ENCODE results near the gene HDLBP. TPM values are rescaled to one million over a fixed set of nuclear protein-coding genes. Genes with fewer than 3 reads are reported as not detected.

HDLBP gene
- total RNA-seq, 1 donor from 2014 or later, result 464 TPM

DNA sequence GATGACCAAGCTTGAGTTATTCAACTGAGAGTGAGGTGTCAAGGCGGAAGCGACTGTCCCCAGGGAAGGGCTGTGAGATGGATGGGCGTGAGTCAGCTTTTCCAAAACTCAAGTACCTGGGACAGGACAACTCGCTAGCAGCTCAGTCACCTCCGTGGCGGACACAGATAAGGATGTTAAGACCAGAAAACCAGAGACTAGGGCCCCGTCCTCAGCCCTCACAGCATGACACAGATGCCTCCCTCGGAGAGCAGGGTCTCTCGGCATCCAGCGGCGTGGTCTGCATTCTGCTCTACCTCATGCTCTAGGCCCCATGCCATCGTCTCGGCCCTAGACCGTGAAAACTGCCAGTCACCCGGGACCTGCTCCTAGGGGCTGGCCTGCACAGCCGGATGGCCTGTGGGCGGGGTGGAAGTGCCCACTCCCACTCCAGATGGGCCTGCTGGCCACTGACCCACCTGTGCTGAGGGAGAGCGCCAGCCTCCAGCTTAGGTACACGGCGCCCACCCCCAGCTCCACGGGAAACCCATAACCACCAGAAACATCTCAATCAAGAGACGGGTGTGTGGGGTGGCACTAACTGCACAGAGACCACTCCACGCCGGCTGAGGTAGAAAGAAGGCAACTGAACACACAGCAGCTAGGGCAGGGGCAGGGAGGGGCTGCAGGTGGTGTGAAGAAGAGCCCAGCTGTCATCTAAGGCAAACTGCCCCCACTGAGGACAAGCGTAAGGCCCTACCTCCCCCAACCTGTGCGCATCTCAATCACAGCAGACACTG is 87.2 kb downstream of the HDLBP start:
- no peak for DNase-seq (ENCODE audit: low spot score)

DNA sequence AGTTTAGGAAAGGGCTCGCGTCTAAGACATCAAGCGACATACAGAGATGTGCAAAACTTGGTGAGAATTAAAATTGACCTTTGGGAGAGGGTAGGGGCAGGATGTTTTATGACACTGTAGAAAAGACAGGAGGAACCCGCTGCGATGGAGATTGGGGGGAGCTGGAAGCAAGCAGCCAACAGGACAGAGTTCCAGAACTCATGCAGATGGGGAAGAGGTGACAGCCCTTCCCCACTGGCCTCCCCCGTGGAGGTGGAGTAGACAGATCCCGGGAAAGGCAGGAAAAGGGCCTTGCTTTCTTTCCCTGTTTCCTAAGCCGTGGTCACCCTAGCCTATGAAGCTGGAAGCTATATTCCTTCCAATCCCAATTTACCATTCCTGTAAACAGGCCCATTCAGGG is 87.9 kb downstream of the HDLBP start:
- DNase-seq (ENCODE audit: low spot score), result no peak

- DNase-seq (ENCODE audit: low spot score), result no peak
Observed at GRCh38 chr2:241226723-241227572, 88.5 kb downstream of the HDLBP start.

DNA sequence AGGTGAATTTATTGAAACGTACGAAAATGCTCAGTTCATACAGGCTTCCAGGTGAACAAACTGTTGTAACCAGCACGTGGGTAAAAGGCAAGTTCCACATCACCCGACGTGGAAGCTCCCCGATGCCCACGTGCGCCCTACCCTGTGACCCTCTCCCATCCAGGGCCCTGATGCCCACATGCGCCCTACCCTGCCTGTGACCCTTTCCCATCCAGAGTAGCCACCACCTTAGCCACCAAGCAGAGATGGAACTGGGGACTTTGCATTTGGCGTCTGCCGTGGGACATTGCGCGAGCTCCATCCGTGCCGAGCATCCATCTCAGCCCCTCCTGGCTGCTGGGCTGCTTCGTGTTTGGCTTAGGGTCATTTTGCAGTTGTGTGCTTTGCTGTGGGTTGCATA is 89.5 kb downstream of the HDLBP start:
- DNase-seq (ENCODE audit: low spot score), result no peak

DNA sequence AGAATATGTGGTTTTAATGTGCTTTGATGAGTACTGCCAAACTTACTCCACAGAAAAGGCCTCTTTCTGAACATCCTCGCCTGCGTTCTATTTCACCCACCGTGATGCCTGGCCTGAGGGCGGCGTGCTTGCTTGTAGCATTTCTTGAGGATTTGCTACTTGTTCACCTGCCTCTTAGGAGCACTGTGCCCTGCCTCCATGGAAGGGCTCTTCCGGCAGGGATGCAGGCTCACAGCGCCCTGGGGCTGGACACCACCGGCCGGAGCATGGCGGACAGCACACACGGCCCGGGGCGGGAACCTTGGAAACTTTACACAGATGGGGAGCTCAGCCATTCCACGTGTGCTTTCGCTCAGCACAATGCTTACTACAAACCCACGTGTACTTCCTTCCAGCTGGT is 89.9 kb downstream of the HDLBP start:
- DNase-seq (ENCODE audit: low spot score), result no peak

DNA sequence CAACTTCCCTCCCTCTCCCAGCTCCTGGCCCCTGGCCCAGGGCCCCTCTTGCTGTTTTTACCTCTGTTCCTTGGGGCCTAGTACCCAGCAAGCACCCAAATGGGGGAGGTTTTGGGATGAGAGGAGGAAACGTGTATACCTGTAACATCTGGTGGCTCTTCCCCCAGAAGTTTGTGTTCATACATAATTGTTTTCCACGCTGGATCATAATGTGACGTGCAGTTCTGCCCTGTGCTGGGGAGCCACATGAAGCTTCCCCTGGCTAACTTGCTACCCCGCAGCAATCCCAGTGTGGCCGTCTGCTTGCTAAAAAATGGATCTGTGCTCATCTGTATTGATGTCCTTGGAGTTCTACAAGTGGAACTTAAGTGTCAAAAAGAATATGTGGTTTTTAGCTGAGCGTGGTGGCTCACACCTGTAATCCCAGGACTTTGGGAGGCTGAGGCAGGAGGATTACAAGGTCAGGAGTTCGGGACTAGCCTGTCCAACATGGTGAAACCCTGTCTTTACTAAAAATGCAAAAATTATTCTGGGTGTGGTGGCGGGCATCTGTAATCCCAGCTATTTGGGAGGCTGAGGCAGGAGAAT is 90.5 kb downstream of the HDLBP start:
- no peak for DNase-seq (ENCODE audit: low spot score)

DNA sequence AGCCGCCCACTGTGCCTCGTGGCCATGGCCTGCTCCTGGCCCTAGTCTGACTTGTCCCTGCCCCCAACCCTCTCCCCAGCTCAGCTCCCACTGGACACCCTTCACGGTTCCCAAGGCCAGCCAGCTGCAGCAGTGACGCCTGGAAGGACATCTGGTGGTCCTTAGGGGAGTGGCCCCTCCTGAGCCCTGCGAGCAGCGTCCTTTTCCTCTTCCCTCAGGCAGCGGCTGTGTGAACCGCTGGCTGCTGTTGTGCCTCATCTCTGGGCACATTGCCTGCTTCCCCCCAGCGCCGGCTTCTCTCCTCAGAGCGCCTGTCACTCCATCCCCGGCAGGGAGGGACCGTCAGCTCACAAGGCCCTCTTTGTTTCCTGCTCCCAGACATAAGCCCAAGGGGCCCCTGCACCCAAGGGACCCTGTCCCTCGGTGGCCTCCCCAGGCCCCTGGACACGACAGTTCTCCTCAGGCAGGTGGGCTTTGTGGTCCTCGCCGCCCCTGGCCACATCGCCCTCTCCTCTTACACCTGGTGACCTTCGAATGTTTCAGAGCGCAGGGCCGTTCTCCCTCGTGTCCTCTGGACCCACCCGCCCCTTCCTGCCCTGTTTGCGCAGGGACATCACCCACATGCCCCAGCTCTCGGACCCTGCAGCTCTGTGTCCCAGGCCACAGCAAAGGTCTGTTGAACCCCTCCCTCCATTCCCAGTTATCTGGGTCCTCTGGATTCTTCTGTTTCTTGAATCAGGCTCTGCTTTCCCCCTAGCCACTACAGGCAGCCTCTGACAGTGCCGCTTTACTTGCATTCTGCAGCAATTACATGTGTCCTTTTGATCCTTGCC is 91.2 kb downstream of the HDLBP start:
- no peak for DNase-seq (ENCODE audit: low spot score)

- DNase-seq (ENCODE audit: low spot score), result no peak
Observed at GRCh38 chr2:241223211-241224017, 92.1 kb downstream of the HDLBP start.

- no peak for DNase-seq (ENCODE audit: low spot score)
Observed at GRCh38 chr2:241219856-241220356, 95.6 kb downstream of the HDLBP start.

DNA sequence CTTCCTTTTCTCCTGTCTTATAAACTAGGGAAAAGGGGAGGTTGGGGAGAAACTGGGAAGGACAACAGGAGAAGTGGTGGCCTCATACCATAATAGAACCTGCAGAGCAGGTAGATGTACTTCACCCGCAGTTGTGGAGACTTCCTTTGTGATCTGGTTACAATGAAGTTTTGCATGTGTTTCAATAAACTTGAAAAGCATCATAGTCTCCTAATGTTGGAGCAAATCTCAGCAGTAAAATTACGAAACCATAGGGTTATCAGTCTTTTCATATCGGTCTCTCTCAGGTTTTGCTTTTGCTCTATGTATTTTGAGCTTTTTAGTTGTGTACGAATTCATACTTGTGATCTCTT is 96.5 kb downstream of the HDLBP start:
- no peak for DNase-seq (ENCODE audit: low spot score)

DNA sequence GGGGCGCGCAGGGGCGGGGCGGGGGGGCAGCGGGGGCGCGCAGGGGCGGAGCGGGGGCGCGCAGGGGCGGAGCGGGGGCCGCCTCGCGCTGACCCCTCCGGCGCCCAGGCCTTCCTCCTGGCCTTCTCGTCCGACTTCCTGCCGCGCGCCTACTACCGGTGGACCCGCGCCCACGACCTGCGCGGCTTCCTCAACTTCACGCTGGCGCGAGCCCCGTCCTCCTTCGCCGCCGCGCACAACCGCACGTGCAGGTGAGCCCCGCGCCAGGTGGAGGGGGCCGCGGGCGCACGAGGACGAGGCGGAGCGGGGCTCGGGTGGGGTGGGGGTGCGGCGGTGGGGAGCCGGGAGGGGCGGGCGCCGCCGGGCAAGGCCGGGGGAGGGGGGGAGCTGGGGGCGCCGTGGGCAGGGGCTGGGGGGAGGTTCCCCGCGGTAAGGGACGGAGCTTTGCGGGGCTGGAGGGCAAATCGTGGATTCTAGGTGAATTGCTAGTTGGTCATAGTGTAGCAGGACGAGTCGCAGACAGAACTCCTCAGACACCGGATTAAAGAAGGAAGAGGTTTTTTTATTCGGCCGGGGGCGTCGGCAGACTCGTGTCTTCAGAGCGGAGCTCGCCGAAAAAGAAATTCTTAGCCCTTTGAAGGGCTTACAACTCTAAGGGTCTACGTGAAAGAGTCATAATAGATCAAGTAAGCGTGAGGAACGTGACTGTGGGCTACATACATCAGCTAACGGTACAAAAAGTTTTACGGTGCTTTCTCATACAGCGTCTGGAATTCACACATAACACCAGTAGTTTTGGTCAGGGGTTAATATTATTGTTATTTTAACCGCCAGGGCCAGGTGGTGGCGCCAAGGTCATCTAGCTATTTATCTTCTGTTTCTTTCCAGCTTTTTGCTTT is 97.1 kb downstream of the HDLBP start:
- no peak for DNase-seq (ENCODE audit: low spot score)

GRCh38 chr2:241217320-241218031 is 98.0 kb downstream of the HDLBP start:
- peak; percentile 63 for DNase-seq (ENCODE audit: low spot score)

- no peak for DNase-seq (ENCODE audit: low spot score)
Observed at GRCh38 chr2:241216211-241216761, 99.2 kb downstream of the HDLBP start.

GRCh38 chr2:241215421-241215820 is 100.1 kb downstream of the HDLBP start:
- DNase-seq (ENCODE audit: low spot score), result no peak

DNA sequence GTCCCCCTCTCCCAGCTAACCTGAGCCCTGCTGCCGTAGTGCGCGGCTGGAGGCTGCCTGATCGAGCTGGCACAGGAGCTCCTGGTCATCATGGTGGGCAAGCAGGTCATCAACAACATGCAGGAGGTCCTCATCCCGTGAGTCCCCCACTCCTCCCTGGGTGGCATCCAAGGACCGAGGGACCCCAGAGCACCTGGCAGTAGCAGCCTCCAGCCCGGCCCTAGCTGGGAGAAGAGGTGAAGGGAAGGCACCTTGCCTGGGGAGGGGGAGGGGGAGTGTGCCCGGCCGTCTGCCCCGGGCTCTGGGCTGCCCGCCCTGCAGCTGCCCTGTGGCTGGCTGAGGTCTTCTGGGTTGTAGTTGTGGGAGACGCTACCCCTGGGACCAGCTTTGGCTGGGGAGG is 100.7 kb downstream of the HDLBP start:
- no peak for DNase-seq (ENCODE audit: low spot score)

DNA sequence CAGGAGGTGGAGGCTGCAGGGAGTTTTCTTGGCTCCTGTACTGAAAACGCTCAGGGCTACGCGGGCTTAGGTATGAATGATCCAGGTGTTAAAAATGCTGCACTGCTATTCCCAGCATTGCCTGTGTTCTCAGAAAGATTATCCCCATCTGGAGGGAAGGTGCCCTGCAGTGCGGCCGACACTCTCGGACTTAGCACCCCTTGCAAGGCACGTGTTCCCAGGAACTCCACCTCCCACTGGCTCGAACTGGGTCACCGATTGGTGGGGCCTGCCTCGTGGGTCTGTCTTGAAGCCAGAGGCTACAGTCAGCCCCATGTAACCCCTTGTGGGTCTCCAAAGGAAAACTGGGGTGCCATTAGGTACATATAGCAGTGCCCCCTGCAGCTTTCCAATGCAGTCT is 101.3 kb downstream of the HDLBP start:
- no peak for DNase-seq (ENCODE audit: low spot score)

GRCh38 chr2:241213567-241213966 is 101.9 kb downstream of the HDLBP start:
- DNase-seq (ENCODE audit: low spot score), result no peak

GRCh38 chr2:241213041-241213440 is 102.4 kb downstream of the HDLBP start:
- DNase-seq (ENCODE audit: low spot score), result no peak

DNA sequence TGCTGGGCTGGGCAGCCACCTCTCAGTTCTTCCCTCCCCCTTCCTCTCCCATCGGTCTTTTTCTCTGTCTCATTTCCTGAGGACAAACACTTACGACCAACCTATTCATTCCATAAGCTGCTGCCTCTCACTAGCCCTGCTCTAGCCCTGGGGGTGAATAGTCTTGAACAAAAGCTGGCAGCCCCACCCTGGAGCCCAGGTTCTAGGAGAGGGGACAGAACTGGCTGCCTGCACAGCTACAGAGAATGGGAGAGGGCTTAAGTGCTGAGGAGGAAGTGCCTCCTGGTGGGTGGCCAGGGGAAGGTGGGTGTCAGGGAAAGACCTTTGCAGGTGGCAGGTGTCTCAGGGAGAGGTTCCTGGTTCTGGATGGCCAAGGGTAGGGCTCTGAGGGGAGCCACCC is 104.2 kb downstream of the HDLBP start:
- no peak for DNase-seq (ENCODE audit: low spot score)

All from mucosa of gallbladder (tissue), 1 donor.